ENCODE data around the gene FAM13A. TPM values are rescaled to one million over a fixed set of nuclear protein-coding genes. Genes with fewer than 3 reads are reported as not detected.

Gene FAM13A
- total and polyA plus RNA-seq, 2 of the 8 experiments (the other 6 are each of a cell fraction or from before 2014, with no cell fraction given) = 7.1 to 16.5 TPM

DNA sequence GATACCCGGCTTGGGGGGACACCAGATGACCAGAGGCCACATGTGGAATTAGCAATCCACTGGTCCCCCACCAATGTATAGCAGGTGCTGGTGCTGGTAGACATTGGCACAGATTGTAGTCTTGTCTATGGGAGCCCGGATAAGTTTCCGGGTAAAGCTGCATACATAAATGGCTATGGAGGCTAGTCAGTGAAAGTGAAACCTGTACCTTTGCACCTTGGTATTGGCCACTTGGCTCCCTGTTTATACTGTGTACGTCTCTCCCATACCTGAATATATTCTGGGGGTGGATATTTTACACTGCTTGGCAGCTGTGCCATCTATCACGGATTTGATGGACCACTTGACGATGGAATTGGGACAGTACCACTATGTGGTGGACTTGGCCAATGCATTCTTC is 48.7 kb upstream of the FAM13A start:
- Histone ChIP-seq H3K14ac (ENCODE audit: insufficient read length) (no peak overlapping the region), H2BK120ac (replicated peaks; ENCODE audit: low read depth, low read length) (no peak overlapping the region), H3K56ac (replicated peaks; ENCODE audit: insufficient read length, low read depth, low read length) (no peak overlapping the region), H3K23ac (ENCODE audit: insufficient read length) (no peak overlapping the region), H4K8ac (ENCODE audit: extremely low read depth, insufficient read depth, low read length) (no peak overlapping the region), H3K27me3 (replicated peaks in 1 of 4; ENCODE audit: control insufficient read depth in 3 of 4, extremely low read depth in 1 of 4, insufficient read depth in 3 of 4, low read length in 3 of 4) (peaks cover 1 to 14% (median 10%) of the 10 kb centered on the region in 4 experiments; a peak in 6 of 7 replicates), H3K9ac (replicated peaks in 1 of 4; ENCODE audit: extremely low read depth in 1 of 4, low read depth in 3 of 4, low read length in 3 of 4) (no peak overlapping the region), H3K27ac (ENCODE audit: low read depth, low read length) (no peak overlapping the region), H4K20me1 (replicated peaks in 1 of 2; ENCODE audit: control insufficient read depth in 1 of 2, insufficient read depth in 2 of 2, low read length in 2 of 2) (no peaks in the 10 kb centered on the region), H2BK5ac (ENCODE audit: low read depth, low read length) (no peak overlapping the region), H3K9me3 (ENCODE audit: insufficient read depth in 2 of 2, low read depth in 1 of 2, low read length in 1 of 2) (peaks cover 3% of the 10 kb centered on the region in 2 experiments; a peak in 2 of 4 replicates), H3K4me2 (ENCODE audit: insufficient read depth in 1 of 2, low read depth in 2 of 2, low read length in 2 of 2) (no peak overlapping the region), H4K91ac (replicated peaks; ENCODE audit: insufficient read length, low read length) (no peak overlapping the region), H3K4ac (replicated peaks; ENCODE audit: insufficient read length, low read depth, low read length) (no peak overlapping the region), H3K79me1 (ENCODE audit: low read depth, low read length) (no peaks in the 10 kb centered on the region), H3K4me1 (replicated peaks in 1 of 4; ENCODE audit: control insufficient read depth in 3 of 4, insufficient read depth in 4 of 4, low read length in 3 of 4) (no peaks in the 10 kb centered on the region), H2BK12ac (ENCODE audit: low read depth, low read length) (no peak overlapping the region), H4K5ac (ENCODE audit: insufficient read length, low read depth, low read length) (no peak overlapping the region), H3K18ac (ENCODE audit: extremely low read depth, low read length) (no peak overlapping the region), H3K23me2 (ENCODE audit: low read depth, low read length) (peaks cover 2% of the 10 kb centered on the region; the same call in 1 of the 2 replicates), H3K4me3 (ENCODE audit: extremely low read depth in 1 of 4, insufficient read depth in 2 of 4, low read depth in 3 of 4, low read length in 4 of 4) (no peak overlapping the region), H2BK15ac (ENCODE audit: low read length) (no peak overlapping the region), H3K36me3 (ENCODE audit: control insufficient read depth in 2 of 4, insufficient read depth in 4 of 4, low read length in 3 of 4) (no peaks in the 10 kb centered on the region), H3K79me2 (ENCODE audit: control insufficient read depth in 1 of 2, insufficient read depth in 2 of 2, low read length in 2 of 2) (no peaks in the 10 kb centered on the region), H2AFZ (ENCODE audit: low read length) (no peak overlapping the region), H2BK20ac (ENCODE audit: low read length) (no peak overlapping the region), H2AK5ac (ENCODE audit: low read depth, low read length) (no peak overlapping the region)
- WGBS, 2 experiments (ENCODE audit: extremely low coverage in 1 of 2, insufficient coverage in 1 of 2, insufficient read length in 1 of 2, insufficient replicate concordance in 2 of 2, low coverage in 1 of 2, low lambda C conversion rate in 2 of 2, missing lambda C conversion rate in 1 of 2) = 84% methylated on average over 6 of the region's 6 CpGs; no CpG with 5 or more reads in 1 of the 2 experiments
- no peak for FAIRE-seq
- no peak for DNase-seq (ENCODE audit: low read depth in 1 of 2, low spot score in 2 of 2)
- CTCF ChIA-PET (ENCODE audit: partially characterized antibody) = no interaction called here
- TF ChIP-seq RFX5 (IDR thresholded peaks at IDR 0.05; ENCODE audit: borderline replicate concordance, low read depth, low read length) (no peak), CHD2 (IDR thresholded peaks at IDR 0.05; ENCODE audit: low read length) (no peak), KDM1A (IDR thresholded peaks at IDR 0.05; ENCODE audit: borderline replicate concordance, low read length) (no peak), GABPA (IDR thresholded peaks at IDR 0.05; ENCODE audit: borderline replicate concordance, insufficient read depth, low read length) (no peak), RNF2 (IDR thresholded peaks at IDR 0.05; ENCODE audit: borderline replicate concordance, low read depth, low read length, missing control alignments, poor library complexity, severe bottlenecking) (no peak)
- POLR2A ChIA-PET (ENCODE audit: partially characterized antibody) = no interaction called here

All from H1 (cell line).